ENCODE data around the gene GOLGB1. TPM values are rescaled to one million over a fixed set of nuclear protein-coding genes. Genes with fewer than 3 reads are reported as not detected.
"Not testable (repeated sequence)": the region's sequence is repeated elsewhere in the genome, so short reads cannot be mapped to it uniquely, and the experiment has no call there.

Gene GOLGB1
- total RNA-seq, 1 donor from 2014 or later, result 33.2 TPM

DNA sequence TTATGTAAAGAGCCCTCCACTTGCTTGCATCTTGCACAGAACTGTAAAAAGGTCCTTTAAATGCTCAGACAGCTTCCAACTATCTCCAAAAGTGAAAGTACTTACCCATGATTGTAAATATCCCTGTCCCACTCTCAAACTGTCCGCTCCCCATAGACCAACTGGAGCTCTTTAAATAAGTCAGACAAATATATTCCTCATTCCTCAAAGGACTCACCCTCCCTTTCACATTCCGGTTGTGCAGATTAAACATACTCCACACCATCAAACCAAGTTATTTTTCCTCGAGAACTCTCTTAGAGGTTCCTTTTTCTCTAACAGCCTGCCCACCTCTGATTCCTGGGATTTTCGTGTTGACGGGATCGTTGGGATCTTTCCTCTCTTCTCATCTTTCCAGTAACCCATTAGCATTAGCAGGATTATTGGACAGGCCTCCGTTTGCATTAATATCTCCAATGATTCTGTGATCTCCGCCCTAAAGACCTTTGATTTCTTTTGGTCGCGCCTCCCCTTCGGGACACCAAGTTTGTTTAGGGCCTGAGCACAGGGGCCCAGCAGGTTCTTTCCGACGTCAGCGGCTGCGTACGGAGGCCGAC lies 763 bp downstream of the GOLGB1 start:
- TF ChIP-seq, protein P1, sequence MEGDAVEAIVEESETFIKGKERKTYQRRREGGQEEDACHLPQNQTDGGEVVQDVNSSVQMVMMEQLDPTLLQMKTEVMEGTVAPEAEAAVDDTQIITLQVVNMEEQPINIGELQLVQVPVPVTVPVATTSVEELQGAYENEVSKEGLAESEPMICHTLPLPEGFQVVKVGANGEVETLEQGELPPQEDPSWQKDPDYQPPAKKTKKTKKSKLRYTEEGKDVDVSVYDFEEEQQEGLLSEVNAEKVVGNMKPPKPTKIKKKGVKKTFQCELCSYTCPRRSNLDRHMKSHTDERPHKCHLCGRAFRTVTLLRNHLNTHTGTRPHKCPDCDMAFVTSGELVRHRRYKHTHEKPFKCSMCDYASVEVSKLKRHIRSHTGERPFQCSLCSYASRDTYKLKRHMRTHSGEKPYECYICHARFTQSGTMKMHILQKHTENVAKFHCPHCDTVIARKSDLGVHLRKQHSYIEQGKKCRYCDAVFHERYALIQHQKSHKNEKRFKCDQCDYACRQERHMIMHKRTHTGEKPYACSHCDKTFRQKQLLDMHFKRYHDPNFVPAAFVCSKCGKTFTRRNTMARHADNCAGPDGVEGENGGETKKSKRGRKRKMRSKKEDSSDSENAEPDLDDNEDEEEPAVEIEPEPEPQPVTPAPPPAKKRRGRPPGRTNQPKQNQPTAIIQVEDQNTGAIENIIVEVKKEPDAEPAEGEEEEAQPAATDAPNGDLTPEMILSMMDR (conservative IDR thresholded peaks at IDR 0.05), result no peak
- no peaks in the 10 kb centered on the region for H3K9me3 Mint-ChIP-seq
- no peak overlapping the region for H3K27ac Mint-ChIP-seq (ENCODE audit: unreplicated experiment)
- H3K27me3 Mint-ChIP-seq (ENCODE audit: low read depth), result peaks cover 28% of the 10 kb centered on the region
- peaks cover 5% of the 10 kb centered on the region for H3K4me1 Mint-ChIP-seq
- no peak overlapping the region for H3K4me3 Mint-ChIP-seq
- no peak for DNase-seq (ENCODE audit: low read depth, low spot score)
- no peaks in the 10 kb centered on the region for H3K36me3 Mint-ChIP-seq (ENCODE audit: low read depth)

DNA sequence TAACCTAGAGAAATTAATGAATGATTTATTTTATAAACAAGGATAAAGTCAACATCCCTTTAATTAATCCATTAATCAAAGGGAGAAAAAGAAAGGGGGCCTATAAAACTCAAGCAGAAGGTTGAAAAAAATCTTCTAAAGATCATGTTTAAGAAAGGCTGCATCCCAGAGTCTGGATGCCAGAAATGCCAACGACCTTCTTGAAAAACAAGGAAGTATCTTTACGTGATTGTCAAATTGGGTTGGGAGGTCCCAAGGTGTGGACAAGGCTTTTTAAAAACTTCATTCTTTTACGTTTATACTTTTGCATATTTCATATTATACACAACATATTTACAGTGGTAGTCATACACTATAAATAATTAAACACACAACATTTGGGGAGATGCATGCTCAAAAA lies 1.6 kb downstream of the GOLGB1 start:
- H3K4me1 Mint-ChIP-seq, result peaks cover 5% of the 10 kb centered on the region
- no peak overlapping the region for H3K27ac Mint-ChIP-seq (ENCODE audit: unreplicated experiment)

DNA sequence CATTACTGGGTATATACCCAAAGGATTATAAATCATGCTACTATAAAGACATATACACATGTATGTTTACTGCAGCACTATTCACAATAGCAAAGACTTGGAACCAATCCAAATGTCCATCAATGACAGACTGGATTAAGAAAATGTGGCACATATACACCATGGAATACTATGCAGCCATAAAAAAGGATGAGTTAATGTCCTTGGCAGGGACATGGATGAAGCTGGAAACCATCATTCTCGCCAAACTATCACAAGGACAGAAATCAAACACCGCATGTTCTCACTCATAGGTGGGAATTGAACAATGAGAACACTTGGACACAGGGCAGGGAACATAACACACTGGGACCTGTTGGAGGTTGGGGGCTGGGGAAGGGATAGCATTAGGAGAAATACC lies 6.4 kb downstream of the GOLGB1 start:
- not testable (repeated sequence) for H3K9me3 Mint-ChIP-seq; H3K27ac Mint-ChIP-seq (ENCODE audit: unreplicated experiment); H3K4me1 Mint-ChIP-seq; DNase-seq (ENCODE audit: low read depth, low spot score); H3K4me3 Mint-ChIP-seq; H3K27me3 Mint-ChIP-seq (ENCODE audit: low read depth)
- peaks cover 14% of the 10 kb centered on the region for H3K36me3 Mint-ChIP-seq (ENCODE audit: low read depth)

More for the DNA sequence above, 1.6 kb downstream of the GOLGB1 start:
- no peaks in the 10 kb centered on the region for H3K9me3 Mint-ChIP-seq
- peaks cover 24% of the 10 kb centered on the region for H3K27me3 Mint-ChIP-seq (ENCODE audit: low read depth)
- H3K36me3 Mint-ChIP-seq (ENCODE audit: low read depth), result peaks cover 2% of the 10 kb centered on the region
- H3K4me3 Mint-ChIP-seq, result no peak overlapping the region
- no peak for DNase-seq (ENCODE audit: low read depth, low spot score)
- TF ChIP-seq, protein P1 (conservative IDR thresholded peaks at IDR 0.05), result no peak

DNA sequence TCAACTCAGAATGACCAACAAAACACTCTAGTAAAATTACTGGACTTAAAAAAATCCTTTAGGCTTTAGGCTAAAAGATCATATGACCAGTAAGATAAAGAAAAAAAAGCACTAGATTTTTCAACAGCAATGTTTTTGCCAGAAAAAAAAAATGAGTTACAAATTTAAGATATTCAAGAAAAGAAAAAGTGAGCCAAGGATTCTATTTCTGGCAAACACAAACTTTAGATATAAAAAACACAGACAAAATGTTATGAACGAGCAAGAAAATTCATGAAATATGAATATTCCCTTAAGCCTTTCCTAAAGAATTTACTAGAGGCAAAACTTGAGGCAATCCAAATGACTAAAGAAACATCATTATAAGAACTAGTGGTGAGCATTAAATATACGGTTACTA lies 8.6 kb downstream of the GOLGB1 start:
- peaks cover 14% of the 10 kb centered on the region for H3K36me3 Mint-ChIP-seq (ENCODE audit: low read depth)
- no peaks in the 10 kb centered on the region for H3K4me1 Mint-ChIP-seq
- no peak overlapping the region for H3K4me3 Mint-ChIP-seq
- no peaks in the 10 kb centered on the region for H3K27me3 Mint-ChIP-seq (ENCODE audit: low read depth)
- no peak overlapping the region for H3K27ac Mint-ChIP-seq (ENCODE audit: unreplicated experiment)
- TF ChIP-seq, protein P1 (conservative IDR thresholded peaks at IDR 0.05), result no peak
- H3K9me3 Mint-ChIP-seq, result peaks cover 2% of the 10 kb centered on the region
- DNase-seq (ENCODE audit: low read depth, low spot score), result no peak

DNA sequence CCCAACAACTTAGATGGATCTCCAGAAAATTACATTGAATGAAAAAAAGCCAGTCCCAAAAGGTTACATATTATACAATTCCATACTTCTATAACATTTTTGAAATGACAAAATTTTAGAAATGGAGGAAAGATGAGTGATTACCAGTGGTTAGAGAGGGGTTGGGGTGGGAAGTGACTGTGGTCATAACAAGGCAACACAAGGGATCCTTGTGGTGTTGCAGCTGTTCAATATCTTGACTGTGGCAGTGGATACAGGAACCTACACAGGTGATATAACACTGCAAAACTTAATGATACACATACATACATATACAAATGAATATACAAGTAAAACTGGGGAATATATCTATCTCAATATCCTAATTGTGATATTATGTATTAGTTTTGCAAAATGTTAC lies 9.6 kb downstream of the GOLGB1 start:
- H3K4me1 Mint-ChIP-seq, result no peaks in the 10 kb centered on the region
- H3K27me3 Mint-ChIP-seq (ENCODE audit: low read depth), result no peaks in the 10 kb centered on the region
- H3K9me3 Mint-ChIP-seq, result peaks cover 2% of the 10 kb centered on the region
- DNase-seq (ENCODE audit: low read depth, low spot score), result no peak
- no peak overlapping the region for H3K4me3 Mint-ChIP-seq
- no peak overlapping the region for H3K27ac Mint-ChIP-seq (ENCODE audit: unreplicated experiment)
- H3K36me3 Mint-ChIP-seq (ENCODE audit: low read depth), result peaks cover 14% of the 10 kb centered on the region
- TF ChIP-seq, protein P1 (conservative IDR thresholded peaks at IDR 0.05), result no peak

DNA sequence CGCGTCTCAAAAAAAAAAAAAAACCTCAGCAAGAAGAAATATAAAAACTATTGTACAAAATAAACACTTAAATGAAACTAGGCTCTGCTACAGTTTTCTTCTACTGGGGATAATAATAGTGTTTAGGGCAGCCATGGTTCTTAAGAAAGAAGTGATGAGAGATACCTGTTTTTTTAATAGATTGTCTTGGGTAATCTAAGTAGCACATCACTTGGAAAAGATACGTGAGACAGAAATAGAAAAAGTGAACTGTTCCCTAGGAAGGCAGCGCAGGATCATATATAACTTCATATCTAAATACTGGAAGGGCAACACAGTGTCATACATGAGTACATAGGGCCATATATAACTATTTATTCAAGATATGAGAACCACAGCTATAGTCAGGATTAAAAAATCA lies 11.9 kb downstream of the GOLGB1 start:
- H3K9me3 Mint-ChIP-seq, result peaks cover 2% of the 10 kb centered on the region
- H3K27me3 Mint-ChIP-seq (ENCODE audit: low read depth), result no peaks in the 10 kb centered on the region
- TF ChIP-seq, protein P1 (conservative IDR thresholded peaks at IDR 0.05), result no peak
- H3K27ac Mint-ChIP-seq (ENCODE audit: unreplicated experiment), result no peak overlapping the region
- DNase-seq (ENCODE audit: low read depth, low spot score), result no peak
- peaks cover 8% of the 10 kb centered on the region for H3K36me3 Mint-ChIP-seq (ENCODE audit: low read depth)
- no peak overlapping the region for H3K4me3 Mint-ChIP-seq
- peaks cover 3% of the 10 kb centered on the region for H3K4me1 Mint-ChIP-seq

Measured in neural crest cell (in vitro differentiated cells).